Body of pancreas (tissue), 4 donors: Measurements from ENCODE around the gene MYH14. TPM values are rescaled to one million over a fixed set of nuclear protein-coding genes. Genes with fewer than 3 reads are reported as not detected.

Experiments used
- ATAC-seq: fragments of 150-250 bp; one replicate; pipeline ENCODE4 v1.9.1; 2016
- DNase-seq, 4 donors: peaks; one replicate each; pipeline ENCODE4 v3.0.0-alpha.2; 2019
- H3K27ac ChIP-seq, 4 donors: fragments of 200-600 bp; sonication (generic); 1 replicate in 3 of 4; 2 replicates in 1 of 4; pipeline versions ENCODE4 v1.5.1 to v1.6.1; 2016 to 2019; ENCODE audit warnings: mild to moderate bottlenecking in 1 of 4, mixed read lengths in 1 of 4, moderate library complexity in 1 of 4
- H3K27me3 ChIP-seq, 2 donors: fragments of 200-600 bp; sonication (generic); one replicate each; pipeline ENCODE4 v1.6.0; 2016; ENCODE audit warnings: mild to moderate bottlenecking in 1 of 2
- H3K36me3 ChIP-seq, 2 donors: fragments of 200-600 bp; sonication (generic); replicated peaks in 1 of 2; 2 replicates each; pipeline ENCODE4 v1.5.1; 2016; ENCODE audit warnings: low read depth in 2 of 2; ENCODE audit not compliant: insufficient read depth in 1 of 2
- H3K4me1 ChIP-seq: fragments of 200-600 bp; sonication (generic); one replicate; pipeline ENCODE4 v1.6.0; 2016
- H3K4me3 ChIP-seq, 2 donors: fragments of 200-600 bp; sonication (generic); 1 replicate in 1 of 2; 2 replicates in 1 of 2; pipeline ENCODE4 v1.5.1; 2016 to 2019
- H3K9me3 ChIP-seq, 3 donors: fragments of 200-600 bp; sonication (generic); 1 replicate in 2 of 3; 2 replicates in 1 of 3; pipeline ENCODE4 v1.5.1; 2016
- POLR2A ChIP-seq, 3 donors: fragments of 450-650 bp; IDR thresholded peaks; one replicate each; pipeline ENCODE4 v1.6.1; 2016; ENCODE audit warnings: antibody characterized with exemption in 3 of 3, mild to moderate bottlenecking in 2 of 3
- WGBS, 2 donors: methylation state at CpG; one replicate each; pipeline ENCODE4 v1.1.5; 2017; 5-methylcytosine and 5-hydroxymethylcytosine counted together
- intact Hi-C: fragments of 100-400 bp; cut with DNase I; formaldehyde crosslinking; loops from one replicate; pipeline ENCODE4 v1.15.1; 2023
- total RNA-seq, 2 donors: library from RNA; depleted of rRNA; stranded (reverse); fragments of >200 nt; gene quantifications; one replicate each; pipeline ENCODE4 v1.1.0, GENCODE V29; 2016
- TF ChIP-seq, protein P1 (sequence below), 7 experiments: fragments of 450-650 bp in 4 of 7; fragments of 200-600 bp in 3 of 7; sonication (generic) in 3 of 7; IDR thresholded peaks; one replicate each; pipeline ENCODE4 v1.5.1; 2016 to 2019; ENCODE audit warnings: antibody characterized with exemption in 7 of 7

MYH14 gene
- total RNA-seq, 2 donors from 2014 or later, result 40.9 to 61.2 TPM

DNA sequence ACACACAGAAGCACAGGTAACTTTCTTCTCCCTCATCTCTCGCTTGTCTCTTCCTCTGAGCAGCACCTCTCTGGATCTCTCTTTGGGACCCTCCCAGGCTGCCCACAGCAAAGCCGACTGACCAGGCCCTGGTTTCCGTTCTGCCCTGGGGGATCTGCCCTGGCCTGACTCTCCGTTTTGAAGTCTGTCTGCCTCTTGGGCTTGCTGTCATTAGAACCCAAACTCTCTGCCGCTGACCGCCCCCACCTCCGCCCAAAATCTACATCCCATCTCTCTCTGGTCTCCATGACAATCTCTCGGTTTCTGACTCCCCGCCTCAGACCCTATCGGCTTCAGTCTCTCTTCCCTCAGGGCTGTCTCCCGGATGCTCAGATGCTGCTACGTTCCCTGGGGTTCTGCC lies 118.8 kb downstream of the MYH14 start:
- Histone ChIP-seq H3K27me3 (no peaks in the 10 kb centered on the region), H3K36me3 (no peaks in the 10 kb centered on the region), H3K4me3 (no peak overlapping the region), H3K4me1 (peaks cover 20% of the 10 kb centered on the region), H3K9me3 (no peaks in the 10 kb centered on the region), H3K27ac (no peak overlapping the region)
- 84 to 89% methylated on average over 12 of the region's 12 CpGs for WGBS, 2 donors
- intact Hi-C loops, result no loop called here
- ATAC-seq (no peak), DNase-seq (no peak)
- TF ChIP-seq, protein P1, sequence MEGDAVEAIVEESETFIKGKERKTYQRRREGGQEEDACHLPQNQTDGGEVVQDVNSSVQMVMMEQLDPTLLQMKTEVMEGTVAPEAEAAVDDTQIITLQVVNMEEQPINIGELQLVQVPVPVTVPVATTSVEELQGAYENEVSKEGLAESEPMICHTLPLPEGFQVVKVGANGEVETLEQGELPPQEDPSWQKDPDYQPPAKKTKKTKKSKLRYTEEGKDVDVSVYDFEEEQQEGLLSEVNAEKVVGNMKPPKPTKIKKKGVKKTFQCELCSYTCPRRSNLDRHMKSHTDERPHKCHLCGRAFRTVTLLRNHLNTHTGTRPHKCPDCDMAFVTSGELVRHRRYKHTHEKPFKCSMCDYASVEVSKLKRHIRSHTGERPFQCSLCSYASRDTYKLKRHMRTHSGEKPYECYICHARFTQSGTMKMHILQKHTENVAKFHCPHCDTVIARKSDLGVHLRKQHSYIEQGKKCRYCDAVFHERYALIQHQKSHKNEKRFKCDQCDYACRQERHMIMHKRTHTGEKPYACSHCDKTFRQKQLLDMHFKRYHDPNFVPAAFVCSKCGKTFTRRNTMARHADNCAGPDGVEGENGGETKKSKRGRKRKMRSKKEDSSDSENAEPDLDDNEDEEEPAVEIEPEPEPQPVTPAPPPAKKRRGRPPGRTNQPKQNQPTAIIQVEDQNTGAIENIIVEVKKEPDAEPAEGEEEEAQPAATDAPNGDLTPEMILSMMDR (IDR thresholded peaks at IDR 0.05), result no peak
- no peak for TF ChIP-seq POLR2A (IDR thresholded peaks at IDR 0.05)

DNA sequence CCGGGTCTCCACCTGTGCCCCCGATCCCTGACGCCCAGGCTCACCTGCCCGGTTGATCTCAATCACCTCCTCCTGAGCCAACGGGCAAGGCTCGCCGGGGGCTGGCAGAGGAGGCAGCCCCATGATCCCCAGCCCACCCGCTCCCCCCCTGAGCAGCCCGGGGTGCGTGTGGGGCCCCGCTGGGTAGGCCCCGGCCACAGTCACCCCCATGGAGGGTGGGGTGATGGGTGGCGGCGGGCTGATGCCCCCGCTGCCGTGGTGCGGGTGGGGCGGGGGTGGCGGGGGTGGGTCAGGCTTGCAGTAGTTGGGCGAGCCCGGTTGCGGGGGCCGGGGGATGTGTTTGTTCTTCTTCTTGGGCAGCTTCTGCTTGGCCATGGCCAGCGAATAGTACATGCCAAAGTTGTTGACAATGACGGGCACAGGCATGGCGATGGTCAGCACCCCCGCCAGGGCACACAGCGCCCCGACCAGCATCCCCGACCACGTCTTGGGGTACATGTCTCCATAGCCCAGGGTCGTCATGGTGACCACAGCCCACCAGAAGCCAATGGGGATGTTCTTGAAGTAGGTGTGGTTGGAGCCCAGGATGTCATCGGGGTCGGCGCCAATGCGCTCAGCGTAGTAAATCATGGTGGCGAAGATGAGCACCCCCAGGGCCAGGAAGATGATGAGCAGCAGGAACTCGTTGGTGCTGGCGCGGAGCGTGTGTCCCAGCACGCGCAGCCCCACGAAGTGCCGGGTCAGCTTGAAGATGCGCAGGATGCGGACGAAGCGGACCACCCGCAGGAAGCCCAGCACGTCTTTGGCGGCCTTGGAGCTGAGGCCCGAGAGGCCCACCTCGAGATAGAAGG lies 119.7 kb downstream of the MYH14 start:
- no peak overlapping the region for H3K27ac ChIP-seq
- no peaks in the 10 kb centered on the region for H3K36me3 ChIP-seq
- no peak for DNase-seq
- TF ChIP-seq POLR2A (IDR thresholded peaks at IDR 0.05), result no peak
- TF ChIP-seq, protein P1 (IDR thresholded peaks at IDR 0.05), result no peak
- H3K4me3 ChIP-seq, result no peak overlapping the region
- intact Hi-C loops, result no loop called here
- no peaks in the 10 kb centered on the region for H3K9me3 ChIP-seq
- H3K4me1 ChIP-seq, result peaks cover 28% of the 10 kb centered on the region
- no peaks in the 10 kb centered on the region for H3K27me3 ChIP-seq
- 91 to 92% methylated on average over 43 to 45 of the region's 55 CpGs for whole genome bisulfite sequencing, 2 donors
- ATAC-seq, result no peak

DNA sequence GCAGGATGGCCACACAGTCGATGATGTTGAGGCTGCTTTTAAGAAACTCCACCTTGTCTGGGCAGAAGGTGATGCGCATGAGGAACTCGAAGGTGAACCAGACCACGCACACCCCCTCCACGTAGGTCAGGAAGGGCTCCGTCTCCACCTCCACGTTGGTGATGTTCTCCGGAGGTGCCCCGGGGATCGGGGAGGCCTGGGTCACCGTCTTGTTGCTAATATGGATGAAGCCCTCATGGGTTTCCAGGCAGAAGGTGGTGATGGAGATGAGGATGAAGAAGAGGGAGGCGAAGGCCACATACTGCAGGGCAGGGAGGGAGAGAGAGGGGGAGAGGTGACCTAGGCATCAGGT lies 120.3 kb downstream of the MYH14 start:
- DNase-seq, result no peak
- Histone ChIP-seq H3K4me3 (no peak overlapping the region), H3K27me3 (no peaks in the 10 kb centered on the region), H3K9me3 (no peaks in the 10 kb centered on the region), H3K4me1 (peaks cover 32% of the 10 kb centered on the region), H3K36me3 (no peaks in the 10 kb centered on the region), H3K27ac (no peak overlapping the region)
- no peak for ATAC-seq
- intact Hi-C loops, result no loop called here
- 90 to 95% methylated on average over 11 to 12 of the region's 12 CpGs for WGBS, 2 donors
- TF ChIP-seq, protein P1 (IDR thresholded peaks at IDR 0.05), result no peak
- TF ChIP-seq POLR2A (IDR thresholded peaks at IDR 0.05), result no peak

DNA sequence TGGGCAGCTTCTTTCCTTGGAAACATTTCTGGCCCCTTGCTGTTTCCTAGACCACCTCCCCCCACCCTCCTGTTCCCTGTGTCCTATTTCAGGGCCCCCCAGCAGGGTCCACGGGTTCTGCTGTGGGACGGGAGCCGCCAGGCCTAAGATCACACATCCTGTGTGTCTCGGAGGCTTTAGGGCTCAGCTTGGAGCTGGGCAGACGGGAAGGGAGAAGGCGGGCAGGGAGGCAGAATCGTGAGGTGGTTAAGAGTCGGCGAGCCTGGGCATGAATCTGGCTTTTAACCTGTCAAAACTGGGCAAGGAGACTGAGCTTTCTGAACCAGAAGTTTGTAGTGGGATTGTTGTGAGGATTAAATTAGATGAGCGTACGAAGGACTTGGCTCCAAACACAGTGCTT lies 120.9 kb downstream of the MYH14 start:
- ATAC-seq (no peak), DNase-seq (no peak)
- WGBS, 2 donors, result 74 to 82% methylated on average over 11 of the region's 11 CpGs

More for the DNA sequence above, 120.9 kb downstream of the MYH14 start:
- no peak for TF ChIP-seq POLR2A (IDR thresholded peaks at IDR 0.05)
- TF ChIP-seq, protein P1 (IDR thresholded peaks at IDR 0.05), result no peak
- H3K36me3 ChIP-seq, result no peaks in the 10 kb centered on the region
- intact Hi-C loops, result no loop called here
- no peak overlapping the region for H3K4me3 ChIP-seq
- H3K4me1 ChIP-seq, result peaks cover 32% of the 10 kb centered on the region
- no peaks in the 10 kb centered on the region for H3K9me3 ChIP-seq
- H3K27ac ChIP-seq, result no peak overlapping the region
- no peaks in the 10 kb centered on the region for H3K27me3 ChIP-seq
